Endothelial cell of hepatic sinusoid (primary cell): ENCODE data around the gene RUNX1.

Source experiments
- in situ Hi-C: cut with HindIII; loops from 2 replicates; pipeline ENCODE4 v1.10.0; 2017; ENCODE audit warnings: low sequenced_read_pairs

Gene RUNX1

DNA sequence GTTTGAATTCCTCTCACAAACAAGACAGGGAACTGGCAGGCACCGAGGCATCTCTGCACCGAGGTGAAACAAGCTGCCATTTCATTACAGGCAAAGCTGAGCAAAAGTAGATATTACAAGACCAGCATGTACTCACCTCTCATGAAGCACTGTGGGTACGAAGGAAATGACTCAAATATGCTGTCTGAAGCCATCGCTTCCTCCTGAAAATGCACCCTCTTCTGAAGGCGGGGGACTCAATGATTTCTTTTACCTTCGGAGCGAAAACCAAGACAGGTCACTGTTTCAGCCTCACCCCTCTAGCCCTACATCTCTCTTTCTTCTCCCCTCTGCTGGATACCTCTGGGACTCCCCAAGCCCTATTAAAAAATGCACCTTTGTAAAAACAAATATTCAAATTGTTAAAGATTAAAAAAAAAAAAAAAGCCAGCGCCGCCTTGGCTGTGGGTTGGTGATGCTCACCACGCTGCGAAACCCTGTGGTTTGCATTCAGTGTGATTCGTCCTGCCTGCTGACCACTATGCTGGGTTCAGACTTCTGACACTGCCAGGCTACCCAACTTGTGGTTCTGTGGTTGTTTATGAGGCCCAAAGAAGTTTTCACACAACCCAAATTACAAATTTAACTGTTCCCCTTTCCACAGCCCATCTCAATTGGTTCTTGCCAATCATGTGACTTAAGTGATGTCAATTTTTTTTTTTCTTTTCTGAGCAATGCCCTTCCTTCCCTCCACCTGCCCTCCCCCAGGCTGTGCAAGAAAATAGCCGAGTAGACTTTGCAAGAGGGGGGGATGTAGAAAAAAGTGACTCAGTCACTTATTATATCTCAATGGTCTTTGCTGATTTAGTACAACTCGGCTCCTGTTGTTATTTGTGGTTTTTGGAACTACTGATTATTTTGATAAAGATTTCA, at the start of gene RUNX1:
TSS of gene RUNX1 (minus strand) at position 597 of the 912 bp plus-strand sequence.
- in situ Hi-C loops: no loop called here

DNA sequence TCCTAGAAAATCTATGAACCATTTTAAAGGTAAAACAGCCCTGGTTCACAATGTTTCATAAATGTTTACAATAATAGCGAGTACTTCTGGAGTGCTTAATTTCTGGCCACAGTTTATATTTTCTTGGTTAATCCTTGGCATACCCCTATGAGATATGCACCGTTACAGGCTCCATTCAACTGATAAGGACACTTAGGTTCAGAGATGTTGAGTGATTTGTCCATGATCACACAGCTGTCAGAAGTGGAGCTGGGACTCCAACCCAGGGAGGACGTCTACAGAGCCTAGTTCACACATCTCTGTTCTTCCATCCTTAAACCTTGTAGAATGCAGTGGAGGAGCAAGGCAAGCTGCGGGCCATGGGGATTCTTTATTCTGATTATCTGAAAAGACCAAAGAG, 48.4 kb upstream of the RUNX1 start:
- in situ Hi-C loops: no loop called here

DNA sequence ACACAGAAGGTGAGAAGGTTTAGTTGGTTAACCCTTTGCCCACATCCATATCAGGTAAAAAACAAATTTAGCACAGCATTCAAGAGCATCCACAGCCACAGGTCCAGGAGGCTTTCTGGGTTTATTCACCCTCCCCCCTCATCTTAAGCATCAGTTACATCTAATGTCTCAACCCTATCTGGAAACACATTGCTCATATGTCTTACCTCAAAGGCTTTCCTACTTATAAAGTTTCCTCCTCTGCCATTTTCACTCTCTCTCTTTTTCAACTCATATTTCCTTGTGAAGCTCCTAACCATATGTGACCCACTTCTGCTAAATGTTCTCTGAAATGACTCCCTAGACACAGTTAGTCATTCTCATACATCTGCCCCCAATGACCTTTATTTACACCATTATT, 47.9 kb upstream of the RUNX1 start:
- in situ Hi-C loops: no loop called here

DNA sequence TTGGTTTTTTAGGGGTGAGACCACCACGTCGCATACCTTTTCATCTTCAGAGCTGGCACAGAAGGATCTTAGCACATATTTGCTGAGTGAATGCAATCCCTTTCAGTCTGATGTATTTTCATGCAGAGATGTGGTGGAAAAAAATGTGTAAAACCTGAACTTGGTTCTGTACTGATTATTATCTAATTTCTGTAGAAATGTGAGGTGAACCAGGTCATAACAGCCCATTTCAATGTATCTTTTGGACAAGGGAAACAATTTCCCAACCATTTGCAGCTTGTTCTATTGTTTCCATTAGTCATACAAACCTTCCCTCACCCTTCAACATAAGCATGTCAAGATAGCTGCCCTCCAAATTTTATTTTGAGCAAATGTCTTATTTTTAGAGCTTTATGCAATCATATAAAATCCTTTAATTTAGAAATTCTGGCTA, 46.8 kb upstream of the RUNX1 start:
- in situ Hi-C loops: no loop called here

DNA sequence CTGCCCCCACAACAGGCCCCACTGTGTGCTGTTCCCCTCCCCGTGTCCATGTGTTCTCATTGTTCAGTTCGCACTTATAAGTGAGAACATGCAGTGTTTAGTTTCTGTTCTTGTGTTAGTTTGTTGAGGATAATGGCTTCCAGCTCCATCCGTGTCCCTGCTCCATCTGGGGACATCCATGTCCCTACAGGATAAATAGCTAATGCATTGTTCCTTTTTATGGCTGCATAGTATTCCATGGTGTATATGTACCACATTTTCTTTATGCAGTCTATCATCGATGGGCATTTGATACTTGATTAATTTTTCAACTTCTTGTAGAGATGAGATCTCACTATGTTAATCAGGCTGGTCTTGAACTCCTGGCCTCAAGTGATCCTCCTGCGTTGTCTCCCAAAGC, 44.4 kb upstream of the RUNX1 start:
- in situ Hi-C loops: no loop called here

DNA sequence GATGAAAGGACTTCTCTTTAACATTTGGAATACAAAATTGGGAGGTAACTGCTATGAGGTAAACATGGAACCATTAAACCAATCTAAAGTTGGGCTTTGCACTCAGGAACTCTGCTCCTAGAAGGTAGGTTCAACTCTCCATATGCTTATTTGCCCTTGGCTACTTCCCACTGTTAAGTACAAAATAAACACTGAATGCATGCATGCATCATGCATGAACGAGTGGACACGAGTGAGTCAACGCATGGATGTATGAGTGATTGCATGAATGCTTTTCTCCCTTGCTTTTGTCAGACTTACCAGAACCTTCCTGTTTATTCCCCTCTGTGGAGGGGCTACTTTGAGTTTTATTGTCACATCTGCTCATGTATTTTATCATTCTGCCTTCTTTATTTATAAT, 42.4 kb upstream of the RUNX1 start:
- in situ Hi-C loops: no loop called here

DNA sequence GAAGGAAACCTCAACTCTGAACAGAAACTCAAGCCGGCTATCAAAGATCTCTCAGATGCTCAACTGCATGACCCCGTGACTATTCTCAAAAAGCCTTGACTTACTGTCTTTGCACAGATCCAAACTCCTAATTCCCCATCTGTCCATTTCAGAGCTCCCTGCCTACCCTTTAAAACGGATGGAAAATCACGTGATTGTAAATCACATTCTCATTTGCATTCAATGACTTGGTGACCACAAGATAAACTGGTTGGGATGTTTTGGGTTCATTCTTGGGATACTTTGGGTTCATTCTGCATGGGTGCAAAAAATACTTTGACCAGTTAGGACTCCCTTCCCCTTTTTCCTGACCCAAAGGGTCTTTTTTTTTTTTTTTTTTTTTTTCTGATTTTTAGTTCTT, 41.3 kb upstream of the RUNX1 start:
- in situ Hi-C loops: no loop called here

DNA sequence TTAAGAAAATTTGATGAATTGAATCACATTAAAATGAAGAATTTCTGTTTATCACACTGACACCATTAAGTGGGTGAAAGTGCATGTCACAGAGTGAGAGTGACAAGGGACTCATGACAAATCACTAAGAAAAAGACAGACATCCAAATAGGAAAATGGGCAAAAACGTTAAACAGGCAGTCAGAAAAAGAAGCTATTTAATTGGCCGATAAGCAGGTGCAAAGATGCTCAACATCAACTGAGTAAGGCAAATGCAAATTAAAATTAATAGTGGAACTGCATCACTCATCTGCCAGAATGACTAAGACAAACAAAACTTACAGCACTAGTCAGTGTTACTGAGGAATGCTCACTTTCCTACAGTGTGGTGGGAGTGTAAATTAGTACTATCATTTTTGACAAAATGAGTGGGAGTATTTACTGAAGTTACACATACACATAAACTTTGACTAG, 39.2 kb upstream of the RUNX1 start:
- in situ Hi-C loops: no loop called here

DNA sequence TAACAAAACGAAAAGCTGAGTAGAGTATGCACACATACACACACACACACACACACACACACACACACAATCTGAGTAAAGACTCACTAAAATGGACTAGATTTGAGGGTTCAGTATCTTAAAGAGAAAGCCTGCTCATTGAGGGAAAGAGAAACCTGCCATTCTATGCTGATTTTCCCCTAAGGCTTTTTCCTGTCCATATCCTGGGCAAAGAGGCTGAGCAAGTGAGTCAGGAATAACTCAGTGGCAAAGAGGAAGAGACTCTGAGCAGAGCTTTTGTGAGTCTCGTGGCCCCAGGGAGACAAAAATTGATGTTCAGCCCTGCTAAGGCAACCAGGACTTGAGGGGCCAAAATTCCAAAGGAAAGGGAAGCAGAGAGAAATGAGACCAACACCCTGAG, 37.3 kb upstream of the RUNX1 start:
- in situ Hi-C loops: no loop called here

DNA sequence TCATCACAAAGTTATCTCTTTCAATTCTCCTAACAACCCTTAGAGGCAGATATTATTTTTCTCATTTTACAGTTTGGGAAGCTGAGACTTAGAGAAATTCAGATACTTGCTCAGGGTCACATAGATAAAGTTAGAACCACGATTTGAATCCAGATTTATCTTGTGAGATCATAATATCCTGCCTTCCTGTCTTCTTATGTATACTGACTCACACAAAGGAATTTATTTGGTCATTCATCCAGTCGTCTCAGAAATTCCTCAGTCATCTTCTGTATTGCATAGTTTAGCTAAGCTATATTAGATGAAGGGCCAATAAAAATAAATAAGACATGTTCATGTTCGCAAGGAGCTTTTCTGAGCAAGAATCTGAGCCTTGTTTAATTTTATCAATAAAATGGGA, 35.8 kb upstream of the RUNX1 start:
- in situ Hi-C loops: no loop called here

DNA sequence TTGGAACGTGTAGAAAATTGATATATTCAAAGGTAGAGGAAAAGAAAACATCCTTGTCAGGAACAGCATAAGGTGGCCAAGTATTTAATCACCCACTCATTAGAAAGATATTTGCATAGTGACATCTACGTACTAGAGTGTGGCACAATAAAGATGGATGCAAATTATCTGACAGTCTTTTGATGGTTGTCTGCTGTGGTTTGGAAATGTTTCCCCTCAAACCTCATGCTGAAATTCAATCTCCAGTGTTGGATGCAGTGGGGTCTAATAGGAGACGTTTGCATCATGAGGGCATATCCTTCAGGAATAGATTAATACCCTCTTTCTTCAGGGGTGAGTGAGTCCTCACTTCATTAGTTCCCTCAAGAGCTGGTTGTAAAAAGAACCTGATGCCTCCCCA, 34.1 kb upstream of the RUNX1 start:
- in situ Hi-C loops: no loop called here

DNA sequence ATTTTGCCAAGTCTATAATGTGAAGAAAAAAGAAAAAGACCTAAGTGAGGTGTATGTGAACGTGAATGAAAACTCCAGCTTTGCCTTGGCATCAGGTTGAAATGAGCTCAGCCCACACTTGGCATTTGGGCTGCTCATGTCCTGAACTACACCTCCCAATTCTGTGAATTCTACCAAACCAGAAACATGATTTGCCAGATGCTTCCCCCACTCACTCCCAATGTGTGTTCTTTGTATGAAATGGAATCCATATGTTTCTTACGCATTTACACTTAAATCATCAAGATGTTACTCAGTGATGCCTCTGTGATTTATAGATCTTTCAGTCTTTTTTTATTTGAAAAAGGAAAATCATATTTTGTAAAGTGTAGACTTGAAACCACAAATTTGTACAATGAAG, 32.8 kb upstream of the RUNX1 start:
- in situ Hi-C loops: no loop called here

DNA sequence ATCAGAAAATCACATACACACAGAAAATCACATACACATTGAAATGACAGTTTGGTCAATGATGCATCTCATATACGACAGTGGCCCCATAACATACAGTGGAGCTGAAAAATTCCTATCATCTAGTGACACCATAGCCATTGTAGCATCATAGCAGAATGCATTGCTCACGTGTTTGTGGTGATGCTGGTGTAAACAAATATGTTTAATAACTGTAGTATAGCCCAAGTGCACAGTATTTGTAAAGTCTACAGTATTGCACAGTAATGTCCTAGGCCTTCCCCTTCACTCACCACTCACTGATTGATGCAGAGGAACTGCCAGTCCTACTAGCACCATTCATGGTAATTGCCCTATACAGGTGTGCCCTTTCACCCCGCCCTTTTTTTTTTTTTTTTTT, 30.1 kb upstream of the RUNX1 start:
- in situ Hi-C loops: no loop called here

DNA sequence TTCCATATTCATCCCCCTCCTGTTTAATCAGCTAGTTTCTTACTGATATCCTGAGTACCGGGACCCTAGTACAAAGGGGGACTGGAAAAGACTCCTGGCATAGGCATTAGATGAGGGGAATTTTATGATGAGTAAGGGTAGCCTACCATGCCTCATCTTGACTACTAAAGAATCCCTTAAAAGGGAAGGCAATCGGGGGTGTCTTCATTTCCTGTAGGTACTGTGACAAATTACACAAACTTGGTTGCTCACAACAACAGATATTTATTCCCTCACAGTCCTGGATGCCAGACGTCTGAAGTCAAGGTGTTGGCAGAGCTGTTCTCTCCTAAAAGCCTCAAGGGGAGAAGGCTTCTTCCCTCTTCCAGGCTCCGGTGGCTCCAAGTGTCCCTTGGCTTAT, 28.9 kb upstream of the RUNX1 start:
- in situ Hi-C loops: no loop called here

DNA sequence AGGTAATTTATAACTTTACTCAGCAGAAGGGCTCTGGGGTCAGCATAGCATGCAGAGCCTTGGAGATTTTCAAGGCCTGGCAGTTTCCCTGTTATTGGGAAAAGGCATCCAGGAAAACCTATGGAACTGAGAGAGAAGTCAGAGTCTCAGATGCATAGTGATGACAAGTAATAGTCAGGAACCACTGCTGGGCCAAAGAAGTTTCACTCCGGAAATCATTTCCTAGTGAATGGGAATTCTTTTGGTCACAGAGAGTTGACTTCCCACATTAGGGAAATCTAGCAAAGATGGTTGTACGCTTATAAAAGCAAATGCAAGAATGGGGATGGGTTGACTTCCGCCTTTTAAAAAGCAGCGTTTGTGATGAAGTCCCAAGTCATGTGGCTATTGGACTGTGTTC, 28.4 kb upstream of the RUNX1 start:
- in situ Hi-C loops: no loop called here

DNA sequence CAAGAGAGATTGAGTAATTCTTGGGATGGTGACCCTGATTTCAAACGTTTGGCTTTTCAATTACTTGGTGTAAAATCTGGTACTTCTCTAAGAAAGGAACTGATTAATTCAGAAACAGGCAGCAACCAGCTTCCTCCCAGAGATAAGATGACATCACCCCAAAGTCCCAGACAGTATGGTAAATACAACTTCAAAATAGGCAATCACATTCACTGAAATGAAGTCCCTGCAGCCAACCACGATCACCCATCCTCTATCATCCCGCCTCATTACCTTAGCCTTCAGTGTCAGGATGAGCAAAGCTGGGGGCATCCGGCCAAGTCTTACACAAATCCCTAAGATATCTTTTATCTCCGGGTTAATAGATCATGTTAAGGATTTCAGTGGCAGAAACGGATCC, 26.4 kb upstream of the RUNX1 start:
- in situ Hi-C loops: no loop called here

DNA sequence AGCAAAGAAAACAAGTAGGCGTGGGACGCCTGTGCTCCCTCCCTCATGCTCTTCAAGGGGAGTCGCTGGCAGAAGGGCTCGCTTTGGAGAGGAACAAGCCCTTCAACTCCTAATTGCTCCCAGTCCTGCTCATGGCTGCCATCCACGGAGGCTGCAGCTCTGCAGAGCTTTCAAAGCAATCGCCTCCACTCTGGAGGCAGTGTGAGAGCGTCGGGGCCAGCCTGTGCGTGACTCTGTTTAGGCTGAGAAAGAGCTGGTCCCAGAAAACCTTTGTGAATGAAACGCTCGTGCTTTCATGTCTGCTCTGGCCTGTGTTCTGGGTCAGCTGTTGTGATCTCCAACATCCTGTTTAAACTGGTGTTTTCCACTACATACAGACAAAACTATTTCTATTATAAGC, 23.9 kb upstream of the RUNX1 start:
- in situ Hi-C loops: no loop called here

DNA sequence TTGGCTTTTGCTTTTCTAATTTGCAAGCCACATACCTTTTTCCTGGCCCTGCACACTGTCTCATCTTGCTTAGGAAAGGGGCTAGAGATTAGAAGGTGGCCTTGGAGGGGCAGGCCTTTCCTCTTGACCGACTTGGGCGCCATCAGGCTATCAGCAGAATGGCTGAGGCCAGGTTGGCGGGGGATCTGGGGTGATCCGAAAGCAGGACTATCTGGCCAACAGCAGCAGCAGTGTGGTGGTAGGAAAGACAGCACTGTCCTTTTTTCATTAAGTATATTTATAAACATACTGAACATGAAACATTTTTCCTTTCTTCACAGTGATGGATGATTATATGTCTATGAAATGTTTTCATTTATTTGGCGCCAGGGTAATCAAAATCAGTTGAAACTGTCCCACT, 23.5 kb upstream of the RUNX1 start:
- in situ Hi-C loops: no loop called here

DNA sequence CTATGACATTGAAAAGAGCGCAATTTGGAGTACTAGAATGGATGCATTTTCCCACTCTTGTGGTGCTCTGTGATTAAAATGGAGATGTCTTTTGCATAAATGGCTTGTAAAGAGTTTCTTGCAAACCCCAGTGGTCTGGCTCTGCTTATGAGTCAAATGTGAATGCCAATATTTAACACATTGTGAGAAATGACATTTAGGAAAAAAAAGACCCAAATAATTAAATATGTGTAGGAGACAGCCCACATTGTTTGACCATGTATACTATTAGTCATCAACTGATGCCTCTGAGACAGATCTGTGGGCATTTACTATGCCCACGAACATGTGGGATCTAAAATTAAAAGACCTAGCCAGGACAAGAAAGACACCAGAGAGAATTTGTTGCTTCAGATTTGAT, 22.2 kb upstream of the RUNX1 start:
- in situ Hi-C loops: no loop called here

DNA sequence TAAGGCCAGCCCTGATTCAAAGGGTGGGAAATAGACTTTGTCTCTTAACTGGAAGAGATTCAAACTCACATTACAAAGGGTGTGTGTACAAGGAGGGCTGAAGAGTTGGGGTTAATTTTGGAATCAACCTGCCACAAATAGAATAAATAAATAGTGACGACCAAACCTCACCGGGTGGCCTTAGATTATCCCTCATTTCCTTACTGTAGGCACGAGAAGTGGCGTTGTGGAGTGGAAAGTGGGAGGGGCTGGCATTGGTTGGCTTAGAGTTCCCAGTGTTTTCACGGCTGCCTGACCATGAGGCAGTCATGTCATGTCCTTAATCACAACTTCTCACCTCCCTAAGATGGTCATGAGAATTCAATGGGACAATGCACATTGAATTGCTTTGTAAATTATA, 21.3 kb upstream of the RUNX1 start:
- in situ Hi-C loops: no loop called here

DNA sequence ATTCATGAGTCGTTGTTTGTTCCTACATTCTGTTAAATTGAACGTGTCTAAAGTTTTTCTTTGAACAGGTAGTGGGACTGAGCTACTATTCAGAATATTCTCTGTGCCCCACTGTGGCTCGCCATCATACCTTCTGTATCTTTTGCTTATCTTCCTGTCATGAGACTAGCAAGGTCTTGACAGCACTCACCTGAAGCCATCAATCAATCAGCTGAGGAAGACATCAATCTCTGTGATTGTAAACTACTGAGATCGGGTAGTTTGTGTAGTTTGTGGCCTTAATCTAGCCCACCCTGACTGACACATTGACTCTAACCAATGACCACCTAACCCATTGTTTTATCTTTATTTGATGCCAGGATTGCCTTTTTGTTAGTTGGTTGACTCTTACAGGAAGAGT, 17.7 kb upstream of the RUNX1 start:
- in situ Hi-C loops: no loop called here

DNA sequence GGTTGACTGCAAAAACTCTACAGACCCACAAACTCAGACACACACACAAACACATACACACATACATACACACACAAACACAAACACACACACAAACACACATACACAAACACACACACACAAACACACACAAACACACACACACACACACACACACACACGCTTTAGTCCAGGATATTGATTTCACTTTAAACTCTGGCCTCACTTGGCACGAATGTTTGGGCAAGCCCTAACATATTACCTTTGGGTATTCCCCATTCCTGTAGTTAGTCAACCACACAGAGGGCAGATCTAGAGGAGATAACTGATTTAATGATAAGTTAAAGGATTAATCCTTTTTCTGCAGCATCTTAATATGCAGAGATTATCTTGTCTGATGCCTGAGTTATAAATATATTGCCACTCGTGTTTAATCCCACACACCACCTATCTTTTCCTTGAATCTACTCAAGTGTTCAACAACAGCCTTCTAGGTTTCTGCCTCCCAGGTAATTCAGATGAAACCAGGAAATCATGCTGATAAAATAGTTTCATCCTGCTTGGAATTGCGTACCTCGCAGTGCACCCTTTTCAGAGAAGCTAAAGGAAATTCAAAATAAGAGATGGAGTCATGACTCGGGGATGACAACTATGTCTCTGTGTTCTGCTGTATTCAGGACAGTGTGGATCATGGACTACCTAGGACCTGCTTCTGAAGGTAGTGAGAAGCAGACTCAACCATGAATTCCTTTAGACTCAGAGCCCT, 14.5 kb upstream of the RUNX1 start:
- in situ Hi-C loops: no loop called here
